IMR-90 (cell line): ENCODE measurements around the gene MYO10. TPM values are rescaled to one million over a fixed set of nuclear protein-coding genes. Genes with fewer than 3 reads are reported as not detected.

Source experiments
- ATAC-seq: fragments of 200-7000 bp; cut with Tn5 transposase; 2 replicates; pipeline ENCODE4 v1.9.1; 2020; ENCODE audit warnings: low read depth, mild to moderate bottlenecking, moderate library complexity
- BruUV-seq: library from RNA; stranded (reverse); fragments of 400-500 nt; replicated peaks from 2 replicates; lab custom pipeline; 2021; lab: Mats Ljungman, UMichigan
- CTCF ChIA-PET: fragments of 300-600 bp; formaldehyde crosslinking; extraction: SDS; loops from one replicate; lab custom pipeline; 2021; ENCODE audit warnings: antibody characterized with exemption; lab: Yijun Ruan, JAX
- POLR2A ChIA-PET: fragments of 300-600 bp; sonication (Branson Sonifier 250); formaldehyde crosslinking; loops from one replicate; lab custom pipeline; 2022; ENCODE audit warnings: antibody characterized with exemption; ENCODE audit not compliant: unreplicated experiment; lab: Charles Lee
- DNase-seq: peaks from one replicate; pipeline ENCODE4 v3.0.0; 2013
- H2AFZ ChIP-seq: replicated peaks from 2 replicates; pipeline ENCODE3; 2013; ENCODE audit warnings: low read length, mild to moderate bottlenecking; ENCODE audit not compliant: poor library complexity
- H2AK5ac ChIP-seq: 2 replicates; pipeline ENCODE4 v1.6.1; 2013; ENCODE audit warnings: low read depth, low read length, inconsistent platforms
- H2AK9ac ChIP-seq: replicated peaks from 2 replicates; pipeline ENCODE3; 2013; ENCODE audit warnings: mild to moderate bottlenecking, low read depth, low read length, moderate library complexity; ENCODE audit not compliant: poor library complexity
- H2BK120ac ChIP-seq: 2 replicates; pipeline ENCODE4 v1.6.1; 2013; ENCODE audit warnings: low read depth, low read length, inconsistent platforms
- H2BK15ac ChIP-seq: 3 replicates; pipeline ENCODE4 v1.6.1; 2013; ENCODE audit warnings: low read depth, low read length, inconsistent platforms
- H2BK20ac ChIP-seq: 2 replicates; pipeline ENCODE4 v1.6.1; 2013; ENCODE audit warnings: low read depth, mild to moderate bottlenecking, inconsistent platforms, low read length, moderate library complexity
- H2BK5ac ChIP-seq: 2 replicates; pipeline ENCODE4 v1.6.1; 2013; ENCODE audit warnings: mild to moderate bottlenecking, low read depth, low read length, inconsistent platforms; ENCODE audit not compliant: poor library complexity, severe bottlenecking
- H3K14ac ChIP-seq: replicated peaks from 2 replicates; pipeline ENCODE4 v1.6.1; 2013; ENCODE audit warnings: low read depth, low read length, inconsistent platforms
- H3K18ac ChIP-seq: 2 replicates; pipeline ENCODE4 v1.6.1; 2013; ENCODE audit warnings: low read depth, low read length, control low read depth
- H3K23ac ChIP-seq: 2 replicates; pipeline ENCODE4 v1.6.1; 2013; ENCODE audit warnings: low read depth, low read length, inconsistent platforms
- H3K27ac ChIP-seq: 2 replicates; pipeline ENCODE4 v1.5.1; 2013; ENCODE audit warnings: mild to moderate bottlenecking, control low read depth, low read length; ENCODE audit not compliant: insufficient read depth
- H3K27me3 ChIP-seq: 2 replicates; pipeline ENCODE4 v1.6.1; 2013; ENCODE audit warnings: low read length; ENCODE audit not compliant: control insufficient read depth, insufficient read depth
- H3K36me3 ChIP-seq: 2 replicates; pipeline ENCODE4 v1.6.1; 2013; ENCODE audit warnings: low read length, mixed read lengths; ENCODE audit not compliant: control insufficient read depth, insufficient read depth
- H3K4ac ChIP-seq: 2 replicates; pipeline ENCODE4 v1.6.1; 2013; ENCODE audit warnings: low read depth, low read length, inconsistent platforms
- H3K4me1 ChIP-seq: 2 replicates; pipeline ENCODE4 v1.6.1; 2013; ENCODE audit warnings: low read length, mixed read lengths; ENCODE audit not compliant: control insufficient read depth, insufficient read depth
- H3K4me2 ChIP-seq: 2 replicates; pipeline ENCODE4 v1.6.1; 2013; ENCODE audit warnings: low read depth, mild to moderate bottlenecking, control low read depth, low read length, moderate library complexity
- H3K4me3 ChIP-seq: 2 replicates; pipeline ENCODE4 v1.5.1; 2013; ENCODE audit warnings: low read depth, mild to moderate bottlenecking, control low read depth, low read length, moderate library complexity; ENCODE audit not compliant: insufficient read depth
- H3K56ac ChIP-seq: 2 replicates; pipeline ENCODE4 v1.6.1; 2013; ENCODE audit warnings: low read length, inconsistent platforms; ENCODE audit not compliant: insufficient read depth; ENCODE audit errors: extremely low read depth
- H3K79me1 ChIP-seq, 2 experiments: 2 replicates each; pipeline ENCODE4 v1.6.1; 2013; ENCODE audit warnings: low read length in 2 of 2, inconsistent platforms in 1 of 2, low read depth in 1 of 2
- H3K9ac ChIP-seq: 2 replicates; pipeline ENCODE4 v1.6.1; 2013; ENCODE audit warnings: low read depth, low read length, control low read depth
- H3K9me1 ChIP-seq: 2 replicates; pipeline ENCODE4 v1.6.1; 2013; ENCODE audit warnings: low read length, inconsistent platforms; ENCODE audit not compliant: insufficient read depth
- H3K9me3 ChIP-seq: 2 replicates; pipeline ENCODE4 v1.6.1; 2013; ENCODE audit warnings: low read length; ENCODE audit not compliant: control insufficient read depth, insufficient read depth
- H4K20me1 ChIP-seq: 2 replicates; pipeline ENCODE4 v1.6.1; 2013; ENCODE audit warnings: low read length, inconsistent platforms; ENCODE audit not compliant: insufficient read depth
- H4K5ac ChIP-seq: 2 replicates; pipeline ENCODE4 v1.6.1; 2013; ENCODE audit warnings: mild to moderate bottlenecking, low read depth, low read length, control low read depth
- H4K8ac ChIP-seq, 2 experiments: 2 replicates each; pipeline ENCODE4 v1.6.1; 2013; ENCODE audit warnings: low read depth in 2 of 2, low read length in 2 of 2, control low read depth in 1 of 2, inconsistent platforms in 1 of 2
- H4K91ac ChIP-seq: 2 replicates; pipeline ENCODE4 v1.6.1; 2013; ENCODE audit warnings: low read depth, low read length, inconsistent platforms; ENCODE audit not compliant: insufficient read depth
- BHLHE40 ChIP-seq: fragments of 150-350 bp; IDR thresholded peaks from 2 replicates; pipeline ENCODE4 v1.6.1; 2016; ENCODE audit warnings: mild to moderate bottlenecking, low read depth, low read length
- CEBPB ChIP-seq: IDR thresholded peaks from 2 replicates; pipeline ENCODE4 v1.6.1; 2012; ENCODE audit warnings: low read depth, low read length, improper control_type of control experiment
- CHD1 ChIP-seq: IDR thresholded peaks from 2 replicates; pipeline ENCODE4 v1.6.1; 2012; ENCODE audit warnings: low read depth, low read length, improper control_type of control experiment
- CTCF ChIP-seq: conservative IDR thresholded peaks from 2 replicates; pipeline ENCODE4 v1.5.1; 2012; ENCODE audit warnings: mild to moderate bottlenecking, low read depth, low read length, improper control_type of control experiment
- ELK1 ChIP-seq: fragments of 150-350 bp; IDR thresholded peaks from 2 replicates; pipeline ENCODE4 v1.6.1; 2016; ENCODE audit warnings: low read depth, mild to moderate bottlenecking, low read length, moderate library complexity, borderline replicate concordance
- FOS ChIP-seq: fragments of 150-350 bp; IDR thresholded peaks from 2 replicates; pipeline ENCODE4 v1.6.1; 2016; ENCODE audit warnings: low read depth, low read length
- MAFK ChIP-seq: IDR thresholded peaks from 2 replicates; pipeline ENCODE4 v1.6.1; 2012; ENCODE audit warnings: low read depth, low read length, improper control_type of control experiment
- MAZ ChIP-seq: IDR thresholded peaks from 2 replicates; pipeline ENCODE4 v1.6.1; 2012; ENCODE audit warnings: low read depth, mild to moderate bottlenecking, low read length, improper control_type of control experiment, moderate library complexity, borderline replicate concordance
- MXI1 ChIP-seq: IDR thresholded peaks from 2 replicates; pipeline ENCODE4 v1.6.1; 2012; ENCODE audit warnings: low read depth, mild to moderate bottlenecking, low read length, moderate library complexity, borderline replicate concordance
- NFE2L2 ChIP-seq: fragments of 150-350 bp; IDR thresholded peaks from 2 replicates; pipeline ENCODE4 v1.6.1; 2016; ENCODE audit warnings: low read depth, mild to moderate bottlenecking, low read length
- POLR2A ChIP-seq: IDR thresholded peaks from 2 replicates; pipeline ENCODE4 v1.6.1; 2012; ENCODE audit warnings: mild to moderate bottlenecking, low read depth, low read length
- RAD21 ChIP-seq: IDR thresholded peaks from 2 replicates; pipeline ENCODE4 v1.6.1; 2012; ENCODE audit warnings: low read length, improper control_type of control experiment
- RCOR1 ChIP-seq: IDR thresholded peaks from 2 replicates; pipeline ENCODE4 v1.6.1; 2012; ENCODE audit warnings: mild to moderate bottlenecking, low read length, improper control_type of control experiment; ENCODE audit not compliant: insufficient replicate concordance
- RFX5 ChIP-seq: IDR thresholded peaks from 2 replicates; pipeline ENCODE4 v1.8.0; 2012; ENCODE audit warnings: low read depth, mild to moderate bottlenecking, low read length, moderate library complexity
- SMC3 ChIP-seq: fragments of 150-350 bp; IDR thresholded peaks from 2 replicates; pipeline ENCODE4 v1.6.1; 2016; ENCODE audit warnings: low read depth, mild to moderate bottlenecking, antibody characterized with exemption, low read length, moderate library complexity
- USF2 ChIP-seq: fragments of 150-350 bp; IDR thresholded peaks from 2 replicates; pipeline ENCODE4 v1.6.1; 2017; ENCODE audit warnings: mild to moderate bottlenecking, antibody characterized with exemption, low read length, low read depth
- WGBS, 2 experiments: methylation state at CpG; one replicate each; pipeline versions ENCODE4 v1.1.5 to v1.1.7; 2013; ENCODE audit warnings: missing lambda C conversion rate in 2 of 2; ENCODE audit not compliant: insufficient read length in 1 of 2; ENCODE audit errors: extremely low coverage in 2 of 2; 5-methylcytosine and 5-hydroxymethylcytosine counted together
- dilution Hi-C: fragments of 300-500 bp; cut with HindIII; formaldehyde crosslinking; loops from one replicate; pipeline ENCODE4 v1.14.3; 2018; ENCODE audit warnings: low sequenced_read_pairs; ENCODE audit not compliant: unreplicated experiment
- in situ Hi-C: fragments of 300-500 bp; cut with MboI; formaldehyde crosslinking; loops from 3 replicates; pipeline ENCODE4 v1.14.3; 2019; ENCODE audit warnings: low sequenced_read_pairs, inconsistent platforms, mixed read lengths
- intact Hi-C: fragments of 100-400 bp; cut with micrococcal nuclease; formaldehyde crosslinking; loops from 2 replicates; pipeline ENCODE4 v1.10.0; 2022
- polyA plus RNA-seq, 3 experiments: library from polyadenylated mRNA; depleted of rRNA; stranded (reverse); fragments of >200 nt; gene quantifications; 2 replicates each; pipeline ENCODE4 v1.2.3, GENCODE V29; 2012; ENCODE audit warnings: low replicate concordance in 1 of 3
- total RNA-seq: library from RNA; depleted of rRNA; stranded (reverse); fragments of >200 nt; gene quantifications from 2 replicates; pipeline ENCODE4 v1.2.3, GENCODE V29; 2012

The MYO10 gene
- total and polyA plus RNA-seq, 2 of the 4 experiments (the other 2 are of a cell fraction), result 39.9 to 115 TPM

- no peak overlapping the region for H3K27ac ChIP-seq
- BruUV-seq, result no TSS peak
- H3K79me1 ChIP-seq, result no peaks in the 10 kb centered on the region
- dilution Hi-C loops (no loop called here), intact Hi-C loops (no loop called here), in situ Hi-C loops (no loop called here)
- no peak overlapping the region for H2AFZ ChIP-seq
- no peaks in the 10 kb centered on the region for H3K36me3 ChIP-seq
- CTCF ChIA-PET, result no interaction called here
- H4K91ac ChIP-seq, result no peak overlapping the region
- H3K23ac ChIP-seq, result no peak overlapping the region
- H2BK120ac ChIP-seq, result no peak overlapping the region
- H3K18ac ChIP-seq, result no peak overlapping the region
- H2AK9ac ChIP-seq, result no peak overlapping the region
- H3K56ac ChIP-seq, result no peak overlapping the region
- no peak for ATAC-seq
- POLR2A ChIA-PET, result no interaction called here
- no peak overlapping the region for H2BK20ac ChIP-seq
- H3K9me3 ChIP-seq, result no peaks in the 10 kb centered on the region
- H2BK15ac ChIP-seq, result no peak overlapping the region
- no peak overlapping the region for H2AK5ac ChIP-seq
- H3K4ac ChIP-seq, result no peak overlapping the region
- H3K9me1 ChIP-seq, result no peaks in the 10 kb centered on the region
- no peak for TF ChIP-seq RFX5
- no peak for TF ChIP-seq CTCF
- no peak for TF ChIP-seq MAFK
- TF ChIP-seq CHD1, result no peak
- TF ChIP-seq RCOR1, result no peak
- TF ChIP-seq RAD21, result no peak
- no peak for TF ChIP-seq MXI1
- no peak for TF ChIP-seq POLR2A
- no peak for TF ChIP-seq NFE2L2
- TF ChIP-seq BHLHE40, result no peak
- TF ChIP-seq FOS, result no peak
- TF ChIP-seq SMC3, result no peak
- no peak for TF ChIP-seq USF2
- TF ChIP-seq ELK1, result no peak
- TF ChIP-seq CEBPB, result no peak
- TF ChIP-seq MAZ, result no peak
- H3K27me3 ChIP-seq, result peaks cover 1% of the 10 kb centered on the region
- H4K20me1 ChIP-seq, result no peaks in the 10 kb centered on the region
- H3K4me3 ChIP-seq, result no peak overlapping the region
- H3K14ac ChIP-seq, result no peak overlapping the region
- H3K9ac ChIP-seq, result no peak overlapping the region
- no peak overlapping the region for H4K8ac ChIP-seq
- WGBS, 2 experiments, result 60% methylated on average over 1 of the region's 6 CpGs; no CpG with 5 or more reads in 1 of the 2 experiments
- no peak for DNase-seq
- no peak overlapping the region for H4K5ac ChIP-seq
- H3K4me1 ChIP-seq, result no peaks in the 10 kb centered on the region
- no peak overlapping the region for H2BK5ac ChIP-seq
- no peak overlapping the region for H3K4me2 ChIP-seq
Observed at GRCh38 chr5:16654647-16655334, 281.3 kb downstream of the MYO10 start.
